Gastroesophageal sphincter (tissue), 4 donors: ENCODE results near the gene AMMECR1. TPM values are rescaled to one million over a fixed set of nuclear protein-coding genes. Genes with fewer than 3 reads are reported as not detected.

Experiments
- ATAC-seq: fragments of 150-250 bp; one replicate; pipeline ENCODE4 v1.9.1; 2016; ENCODE audit warnings: mild to moderate bottlenecking, moderate library complexity
- H3K27ac ChIP-seq, 4 donors: fragments of 200-600 bp; sonication (generic) in 3 of 4; 1 replicate in 3 of 4; 2 replicates in 1 of 4; pipeline ENCODE4 v1.5.1; 2016 to 2019
- H3K27me3 ChIP-seq: fragments of 200-600 bp; sonication (generic); one replicate; pipeline ENCODE4 v1.5.1; 2019
- H3K36me3 ChIP-seq, 2 donors: fragments of 200-600 bp; sonication (generic); one replicate each; pipeline ENCODE4 v1.5.1; 2019; ENCODE audit warnings: control low read depth in 1 of 2
- H3K4me1 ChIP-seq, 3 donors: fragments of 200-600 bp; sonication (generic); 1 replicate in 2 of 3; 2 replicates in 1 of 3; pipeline ENCODE4 v1.5.1; 2016 to 2019; ENCODE audit warnings: control low read depth in 2 of 3
- H3K4me3 ChIP-seq, 2 donors: fragments of 200-600 bp; sonication (generic); one replicate each; pipeline ENCODE4 v1.5.1; 2019; ENCODE audit warnings: mild to moderate bottlenecking in 1 of 2, moderate library complexity in 1 of 2
- H3K9me3 ChIP-seq, 3 donors: fragments of 200-600 bp; sonication (generic); one replicate each; pipeline ENCODE4 v1.5.1; 2017 to 2019; ENCODE audit warnings: control low read depth in 2 of 3
- EP300 ChIP-seq: sonication (generic); formaldehyde crosslinking; IDR thresholded peaks from one replicate; pipeline ENCODE4 v1.6.1; 2017; ENCODE audit warnings: antibody characterized with exemption, mild to moderate bottlenecking
- POLR2A ChIP-seq, 2 donors: fragments of 450-650 bp; IDR thresholded peaks; one replicate each; pipeline ENCODE4 v1.6.1; 2017; ENCODE audit warnings: antibody characterized with exemption in 2 of 2, mild to moderate bottlenecking in 2 of 2, moderate library complexity in 1 of 2
- POLR2AphosphoS5 ChIP-seq: sonication (generic); formaldehyde crosslinking; IDR thresholded peaks from one replicate; pipeline ENCODE4 v1.6.1; 2017; ENCODE audit warnings: antibody characterized with exemption
- WGBS, 2 donors: methylation state at CpG; one replicate each; pipeline ENCODE4 v1.1.5; 2018; ENCODE audit warnings: low coverage in 1 of 2; 5-methylcytosine and 5-hydroxymethylcytosine counted together
- total RNA-seq, 4 donors: library from RNA; depleted of rRNA; stranded (reverse); fragments of >200 nt; gene quantifications; one replicate each; pipeline ENCODE4 v1.1.0, GENCODE V29; 2016
- TF ChIP-seq, protein P1 (sequence below), 4 experiments: fragments of 200-600 bp in 2 of 4; fragments of 450-650 bp in 2 of 4; sonication (generic) in 1 of 4; IDR thresholded peaks; one replicate each; pipeline ENCODE4 v1.5.1; 2017 to 2019; ENCODE audit warnings: antibody characterized with exemption in 4 of 4, mild to moderate bottlenecking in 2 of 4, moderate library complexity in 2 of 4

AMMECR1 gene
- total RNA-seq, 4 donors from 2014 or later, result 2.6 to 6.8 (median 3.6) TPM

DNA sequence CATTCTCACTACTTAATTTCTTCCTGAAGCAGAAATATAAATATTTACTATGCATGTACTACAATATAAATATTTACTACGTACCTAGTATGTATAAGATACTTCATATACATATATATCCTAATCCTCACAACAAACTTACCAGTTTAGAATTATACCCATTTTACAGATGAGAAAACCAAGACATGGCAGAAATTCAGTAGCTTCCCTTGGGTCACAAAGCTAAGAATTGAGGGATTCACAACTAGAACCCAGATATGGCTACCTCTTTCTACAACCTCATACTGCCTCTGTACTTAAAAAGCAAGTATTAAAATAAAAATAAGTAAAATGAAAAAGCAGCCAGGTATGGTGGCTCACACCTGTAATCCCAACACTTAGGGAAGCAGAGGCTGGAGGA, 65.9 kb downstream of the AMMECR1 start:
- 75 to 100% methylated on average over 1 of the region's 1 CpG for WGBS, 2 donors
- no peaks in the 10 kb centered on the region for H3K36me3 ChIP-seq

DNA sequence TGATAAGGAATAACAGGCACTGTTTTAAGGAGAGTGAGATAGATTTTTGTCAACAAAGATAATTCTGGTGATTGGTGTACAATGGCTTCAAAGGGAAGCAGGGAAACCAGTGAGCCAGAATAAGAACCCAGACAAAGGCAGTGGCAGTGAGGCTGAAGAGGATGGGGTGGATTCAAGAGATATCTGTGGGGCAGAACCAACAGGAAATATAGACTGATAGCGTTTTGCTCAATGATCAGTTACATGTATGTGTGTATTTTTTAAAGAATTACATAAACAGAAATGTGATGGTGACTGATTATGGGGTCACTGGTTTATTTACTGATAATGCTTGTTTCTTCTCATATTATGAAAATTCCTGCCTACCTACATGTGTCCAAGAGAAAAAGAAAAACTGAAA, 66.4 kb downstream of the AMMECR1 start:
- no peak overlapping the region for H3K4me3 ChIP-seq
- ATAC-seq, result no peak
- TF ChIP-seq POLR2AphosphoS5, result no peak
- no peaks in the 10 kb centered on the region for H3K4me1 ChIP-seq
- WGBS, 2 donors, result 42 to 90% methylated on average over 1 of the region's 1 CpG
- no peaks in the 10 kb centered on the region for H3K9me3 ChIP-seq
- H3K36me3 ChIP-seq, result no peaks in the 10 kb centered on the region
- no peak overlapping the region for H3K27ac ChIP-seq
- H3K27me3 ChIP-seq, result no peaks in the 10 kb centered on the region

More for the DNA sequence above, 65.9 kb downstream of the AMMECR1 start:
- Histone ChIP-seq H3K27ac (no peak overlapping the region), H3K4me3 (no peak overlapping the region), H3K9me3 (no peaks in the 10 kb centered on the region), H3K27me3 (no peaks in the 10 kb centered on the region), H3K4me1 (no peaks in the 10 kb centered on the region)
- no peak for ATAC-seq
- no peak for TF ChIP-seq EP300
- no peak for TF ChIP-seq POLR2AphosphoS5
- TF ChIP-seq, protein P1, sequence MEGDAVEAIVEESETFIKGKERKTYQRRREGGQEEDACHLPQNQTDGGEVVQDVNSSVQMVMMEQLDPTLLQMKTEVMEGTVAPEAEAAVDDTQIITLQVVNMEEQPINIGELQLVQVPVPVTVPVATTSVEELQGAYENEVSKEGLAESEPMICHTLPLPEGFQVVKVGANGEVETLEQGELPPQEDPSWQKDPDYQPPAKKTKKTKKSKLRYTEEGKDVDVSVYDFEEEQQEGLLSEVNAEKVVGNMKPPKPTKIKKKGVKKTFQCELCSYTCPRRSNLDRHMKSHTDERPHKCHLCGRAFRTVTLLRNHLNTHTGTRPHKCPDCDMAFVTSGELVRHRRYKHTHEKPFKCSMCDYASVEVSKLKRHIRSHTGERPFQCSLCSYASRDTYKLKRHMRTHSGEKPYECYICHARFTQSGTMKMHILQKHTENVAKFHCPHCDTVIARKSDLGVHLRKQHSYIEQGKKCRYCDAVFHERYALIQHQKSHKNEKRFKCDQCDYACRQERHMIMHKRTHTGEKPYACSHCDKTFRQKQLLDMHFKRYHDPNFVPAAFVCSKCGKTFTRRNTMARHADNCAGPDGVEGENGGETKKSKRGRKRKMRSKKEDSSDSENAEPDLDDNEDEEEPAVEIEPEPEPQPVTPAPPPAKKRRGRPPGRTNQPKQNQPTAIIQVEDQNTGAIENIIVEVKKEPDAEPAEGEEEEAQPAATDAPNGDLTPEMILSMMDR (IDR thresholded peaks at IDR 0.05), result no peak
- TF ChIP-seq POLR2A (IDR thresholded peaks at IDR 0.05), result no peak

DNA sequence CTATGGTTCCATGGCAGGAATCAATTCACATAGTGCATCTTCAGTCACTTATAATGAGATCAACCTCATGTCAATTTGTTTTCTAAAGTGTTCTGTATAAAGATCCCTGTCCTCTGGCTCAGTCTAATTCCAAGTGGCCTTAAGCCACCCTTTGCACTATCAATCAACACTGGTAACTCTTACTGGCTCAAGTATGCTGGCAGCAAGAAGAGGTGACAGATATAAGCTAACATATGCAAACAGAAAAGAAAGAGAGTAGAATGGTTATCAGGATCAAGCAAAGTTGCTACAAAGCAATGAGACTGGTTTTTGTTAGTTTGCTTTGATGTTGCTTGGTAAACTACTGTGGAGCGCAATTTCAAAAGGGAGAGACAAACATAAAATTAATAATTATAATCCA, 67.0 kb downstream of the AMMECR1 start:
- H3K4me1 ChIP-seq, result no peaks in the 10 kb centered on the region
- no peaks in the 10 kb centered on the region for H3K27me3 ChIP-seq
- no peaks in the 10 kb centered on the region for H3K9me3 ChIP-seq
- 100% methylated on average over 1 of the region's 1 CpG for WGBS, 2 donors
- H3K36me3 ChIP-seq, result no peaks in the 10 kb centered on the region
- H3K27ac ChIP-seq, result no peak overlapping the region
- H3K4me3 ChIP-seq, result no peak overlapping the region
- no peak for TF ChIP-seq EP300
- no peak for TF ChIP-seq POLR2A (IDR thresholded peaks at IDR 0.05)
- TF ChIP-seq, protein P1 (IDR thresholded peaks at IDR 0.05), result no peak
- TF ChIP-seq POLR2AphosphoS5, result no peak
- no peak for ATAC-seq

DNA sequence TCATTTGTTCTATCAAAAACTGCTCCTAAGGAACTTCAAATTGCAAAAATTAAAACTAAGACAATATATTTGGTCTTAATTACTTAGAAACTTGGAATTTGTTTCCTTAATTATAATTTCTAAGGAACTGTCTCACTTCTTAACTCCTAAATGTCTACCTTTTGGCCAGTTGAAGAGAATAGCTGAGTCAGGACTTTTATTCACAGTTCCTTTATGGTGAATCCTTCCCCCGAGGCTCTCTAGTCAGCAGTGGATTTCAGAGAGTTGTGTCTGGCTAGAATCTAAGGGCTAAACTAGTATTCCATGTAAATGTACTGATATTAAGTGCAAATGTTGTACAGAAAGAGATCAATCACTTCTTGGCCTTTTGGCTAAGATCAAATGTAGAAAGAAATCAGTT, 69.3 kb downstream of the AMMECR1 start:
- no peak overlapping the region for H3K4me3 ChIP-seq
- 23 to 40% methylated on average over 1 of the region's 1 CpG for WGBS, 2 donors

DNA sequence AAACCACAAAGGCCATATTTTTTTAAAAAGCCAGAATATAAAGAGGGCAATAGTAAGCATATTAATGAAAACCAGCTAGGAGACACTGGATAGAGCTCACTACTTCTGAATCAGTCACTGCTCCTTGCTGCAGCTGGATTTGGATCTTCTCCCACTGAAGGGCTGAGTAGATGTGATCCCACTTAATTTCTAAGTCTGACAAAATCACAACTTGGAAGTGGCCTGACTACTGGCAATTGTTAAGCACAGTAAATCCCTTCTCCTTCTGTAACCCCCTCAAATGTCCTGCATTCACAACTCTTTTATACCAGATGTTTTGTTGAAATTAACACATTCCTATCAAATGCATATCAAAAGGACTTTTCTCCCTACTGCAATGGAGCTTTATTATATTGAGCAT, 72.9 kb downstream of the AMMECR1 start:
- no peak for ATAC-seq

More for the DNA sequence above, 69.3 kb downstream of the AMMECR1 start:
- Histone ChIP-seq H3K36me3 (no peaks in the 10 kb centered on the region), H3K27ac (no peak overlapping the region), H3K9me3 (no peaks in the 10 kb centered on the region), H3K27me3 (no peaks in the 10 kb centered on the region), H3K4me1 (no peaks in the 10 kb centered on the region)
- ATAC-seq, result no peak
- TF ChIP-seq POLR2AphosphoS5 (no peak), POLR2A (IDR thresholded peaks at IDR 0.05) (no peak), EP300 (no peak)
- TF ChIP-seq, protein P1 (IDR thresholded peaks at IDR 0.05), result no peak

More for the DNA sequence above, 72.9 kb downstream of the AMMECR1 start:
- H3K27me3 ChIP-seq, result no peaks in the 10 kb centered on the region
- no peaks in the 10 kb centered on the region for H3K4me1 ChIP-seq
- TF ChIP-seq, protein P1 (IDR thresholded peaks at IDR 0.05), result no peak
- TF ChIP-seq POLR2AphosphoS5, result no peak
- TF ChIP-seq POLR2A (IDR thresholded peaks at IDR 0.05), result no peak
- TF ChIP-seq EP300, result no peak
- H3K36me3 ChIP-seq, result no peaks in the 10 kb centered on the region
- H3K27ac ChIP-seq, result no peak overlapping the region
- H3K9me3 ChIP-seq, result no peaks in the 10 kb centered on the region
- no peak overlapping the region for H3K4me3 ChIP-seq
